GM12878 (cell line): ENCODE data around the gene LRRC75A. TPM values are rescaled to one million over a fixed set of nuclear protein-coding genes. Genes with fewer than 3 reads are reported as not detected.

Source experiments
- ATAC-seq: fragments of 200-7000 bp; cut with Tn5 transposase; 3 replicates; pipeline ENCODE4 v1.9.1; 2020; ENCODE audit warnings: mild to moderate bottlenecking, moderate library complexity
- BruUV-seq: library from RNA; stranded (reverse); fragments of 400-500 nt; replicated peaks from 2 replicates; lab custom pipeline; 2021; lab: Mats Ljungman, UMichigan
- CTCF ChIA-PET: fragments of 300-600 bp; sonication (Branson Sonifier 250); formaldehyde crosslinking; extraction: SDS; loops from one replicate; lab custom pipeline; 2021; ENCODE audit warnings: inconsistent platforms; lab: Yijun Ruan, JAX
- POLR2A ChIA-PET: fragments of 350-600 bp; formaldehyde crosslinking; extraction: SDS; loops from one replicate; lab custom pipeline; 2021; ENCODE audit warnings: inconsistent platforms; lab: Charles Lee
- RAD21 ChIA-PET: fragments of 300-600 bp; sonication (Branson Sonifier 250); formaldehyde crosslinking; loops from one replicate; lab custom pipeline; 2023; ENCODE audit warnings: antibody characterized with exemption; ENCODE audit not compliant: unreplicated experiment; lab: Charles Lee
- SMC1A ChIA-PET: fragments of 300-600 bp; sonication (Branson Sonifier 250); formaldehyde crosslinking; loops from one replicate; lab custom pipeline; 2023; ENCODE audit not compliant: unreplicated experiment, uncharacterized antibody; lab: Charles Lee
- DNase-seq: peaks from one replicate; pipeline ENCODE4 v3.0.0-alpha.2; 2011; ENCODE audit warnings: low read depth, low spot score
- FAIRE-seq: peaks from 3 replicates; lab custom pipeline; 2011; peaks lifted over from hg19 to GRCh38; lab: Jason Lieb, UNC
- H2AFZ ChIP-seq: 2 replicates; pipeline ENCODE4 v1.6.0; 2011; ENCODE audit warnings: low read depth, low read length, control low read depth; ENCODE audit not compliant: control insufficient read depth
- H3K27ac ChIP-seq: 2 replicates; pipeline ENCODE4 v1.5.1; 2011; ENCODE audit warnings: control low read depth; ENCODE audit not compliant: control insufficient read depth, insufficient read depth
- H3K27me3 ChIP-seq, 2 experiments: replicated peaks in 1 of 2; 2 replicates each; pipeline versions ENCODE4 v1.6.0 to v1.6.1; 2011; ENCODE audit warnings: low read length in 1 of 2; ENCODE audit not compliant: control insufficient read depth in 2 of 2, insufficient read depth in 2 of 2
- H3K36me3 ChIP-seq, 2 experiments: 2 replicates each; pipeline ENCODE4 v1.5.1; 2011; ENCODE audit warnings: low read length in 1 of 2; ENCODE audit not compliant: control insufficient read depth in 2 of 2, insufficient read depth in 2 of 2
- H3K4me1 ChIP-seq: 2 replicates; pipeline ENCODE4 v1.6.1; 2011; ENCODE audit warnings: mild to moderate bottlenecking, low read length, moderate library complexity, mixed read lengths; ENCODE audit not compliant: control insufficient read depth, insufficient read depth
- H3K4me2 ChIP-seq: 2 replicates; pipeline ENCODE4 v1.6.0; 2011; ENCODE audit warnings: control low read depth; ENCODE audit not compliant: control insufficient read depth, insufficient read depth
- H3K4me3 ChIP-seq: fragments of 200-600 bp; sonication (generic); 2 replicates; pipeline ENCODE4 v1.5.1; 2016
- H3K79me2 ChIP-seq: 2 replicates; pipeline ENCODE4 v1.6.0; 2011; ENCODE audit warnings: low read length; ENCODE audit not compliant: control insufficient read depth, insufficient read depth
- H3K9ac ChIP-seq: 2 replicates; pipeline ENCODE4 v1.8.0; 2011; ENCODE audit warnings: low read length, control low read depth, mixed read lengths; ENCODE audit not compliant: control insufficient read depth, insufficient read depth
- H3K9me3 ChIP-seq: replicated peaks from 3 replicates; pipeline ENCODE4 v1.5.1; 2011; ENCODE audit warnings: mild to moderate bottlenecking, low read length; ENCODE audit not compliant: control insufficient read depth, insufficient read depth
- H4K20me1 ChIP-seq: 2 replicates; pipeline ENCODE4 v1.6.0; 2011; ENCODE audit not compliant: control insufficient read depth, insufficient read depth
- EGR1 ChIP-seq, 2 experiments: IDR thresholded peaks; 1 replicate in 1 of 2; 2 replicates in 1 of 2; pipeline ENCODE4 v1.6.1; 2011 to 2012; ENCODE audit warnings: low read depth in 2 of 2, low read length in 2 of 2, borderline replicate concordance in 1 of 2, mild to moderate bottlenecking in 1 of 2, moderate library complexity in 1 of 2
- ESRRA ChIP-seq: IDR thresholded peaks from 2 replicates; pipeline ENCODE4 v1.6.1; 2012; ENCODE audit warnings: mild to moderate bottlenecking, low read length, improper control_type of control experiment
- RUNX3 ChIP-seq: IDR thresholded peaks from 2 replicates; pipeline ENCODE4 v1.6.1; 2012; ENCODE audit warnings: low read length, inconsistent platforms
- SMAD5 ChIP-seq: IDR thresholded peaks from 2 replicates; pipeline ENCODE4 v1.6.1; 2016; ENCODE audit warnings: antibody characterized with exemption, low read depth
- SMC3 ChIP-seq: IDR thresholded peaks from 2 replicates; pipeline ENCODE4 v1.6.1; 2011; ENCODE audit warnings: low read length, improper control_type of control experiment, borderline replicate concordance
- ZNF24 ChIP-seq: fragments of 450-650 bp; IDR thresholded peaks from 2 replicates; pipeline ENCODE4 v1.6.1; 2017; ENCODE audit warnings: antibody characterized with exemption, mild to moderate bottlenecking
- WGBS: methylation state at CpG from one replicate; pipeline ENCODE4 v1.1.6; 2016; ENCODE audit warnings: low lambda C conversion rate; ENCODE audit not compliant: insufficient replicate concordance, insufficient coverage; ENCODE audit errors: missing lambda C conversion rate; 5-methylcytosine and 5-hydroxymethylcytosine counted together
- in situ Hi-C: fragments of 300-500 bp; cut with MboI; formaldehyde crosslinking; loops from 9 replicates; pipeline ENCODE4 v1.14.3; 2018; ENCODE audit warnings: mixed read lengths
- intact Hi-C: fragments of 100-400 bp; cut with micrococcal nuclease; formaldehyde crosslinking; loops from one replicate; pipeline ENCODE4 v1.14.2; 2022; ENCODE audit not compliant: unreplicated experiment
- polyA plus RNA-seq, 11 experiments: library from polyadenylated mRNA; depleted of rRNA in 4 of 11; unstranded in 6 of 11; stranded (reverse) in 5 of 11; fragments of >200 nt; fragmentation: Nextera tagmentation in 4 of 11; fragmentation: Illumina TruSeq in 1 of 11; extraction: Ambion mirVana in 4 of 11; extraction: Trizol in 1 of 11; gene quantifications; 1 replicate in 1 of 11; 2 replicates in 10 of 11; pipeline versions ENCODE4 v1.2.1 to v1.2.3, GENCODE V29; 2011 to 2016; ENCODE audit warnings: inconsistent platforms in 2 of 11, missing spikeins in 2 of 11, low read depth in 1 of 11
- total RNA-seq, 4 experiments: library from RNA; depleted of rRNA in 3 of 4; stranded (reverse); fragments of >200 nt in 3 of 4; fragmentation: Illumina TruSeq in 1 of 4; extraction: Trizol in 1 of 4; gene quantifications; 2 replicates each; pipeline versions ENCODE4 v1.2.1 to v1.2.3, GENCODE V29; 2013 to 2021
- TF ChIP-seq, protein P1 (sequence below): IDR thresholded peaks from 2 replicates; pipeline ENCODE4 v1.6.1; 2011; ENCODE audit warnings: mild to moderate bottlenecking, low read depth, low read length, moderate library complexity; ENCODE audit not compliant: insufficient replicate concordance
- TF ChIP-seq, protein P2 (sequence below): fragments of 450-650 bp; IDR thresholded peaks from 2 replicates; pipeline ENCODE4 v1.6.1; 2017; ENCODE audit warnings: mild to moderate bottlenecking
- TF ChIP-seq, protein P3 (sequence below): fragments of 450-650 bp; IDR thresholded peaks from 2 replicates; pipeline ENCODE4 v1.6.1; 2016; ENCODE audit warnings: mild to moderate bottlenecking

Gene LRRC75A
- total and polyA plus RNA-seq, 10 of the 15 experiments (the other 5 are each of a cell fraction or from before 2014, with no cell fraction given), result 0.01 to 1.3 (median 0.09) TPM; not detected in 2

DNA sequence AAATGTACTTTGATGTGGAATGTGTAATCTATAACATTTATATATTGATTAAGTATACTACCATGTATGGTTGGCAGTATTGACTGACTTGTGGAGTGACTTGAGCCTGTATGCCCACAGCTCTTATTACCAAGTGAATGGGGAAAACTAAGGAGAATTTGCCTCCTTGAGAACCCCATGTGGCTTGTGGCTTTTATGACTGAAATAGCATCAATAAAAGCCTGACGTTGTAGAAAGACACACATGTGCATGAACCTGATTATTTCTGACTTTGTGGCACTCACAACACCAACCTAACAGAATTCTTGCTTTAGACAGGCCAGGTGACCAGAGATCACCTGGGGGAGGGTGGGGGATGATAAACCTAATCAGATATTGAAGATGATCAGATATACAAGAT, 2.1 kb upstream of the LRRC75A start:
- SMC1A ChIA-PET, result no interaction called here
- FAIRE-seq (no peak), DNase-seq (no peak), ATAC-seq (no peak)
- Histone ChIP-seq H3K36me3 (no peaks in the 10 kb centered on the region), H3K27me3 (peaks cover 2 to 10% of the 10 kb centered on the region in 2 experiments; a peak in 3 of 4 replicates), H3K9me3 (no peaks in the 10 kb centered on the region), H3K27ac (no peak overlapping the region), H3K4me1 (no peaks in the 10 kb centered on the region), H4K20me1 (no peaks in the 10 kb centered on the region), H3K79me2 (no peaks in the 10 kb centered on the region), H2AFZ (no peak overlapping the region), H3K9ac (no peak overlapping the region), H3K4me3 (no peak overlapping the region), H3K4me2 (no peak overlapping the region)
- RAD21 ChIA-PET, result no interaction called here
- intact Hi-C loops, result no loop called here
- 0% methylated on average over 1 of the region's 1 CpG for WGBS
- no TSS peak for BruUV-seq
- POLR2A ChIA-PET, result no interaction called here
- CTCF ChIA-PET, result no interaction called here
- in situ Hi-C loops, result no loop called here
- no peak for TF ChIP-seq RUNX3
- TF ChIP-seq, protein P1, sequence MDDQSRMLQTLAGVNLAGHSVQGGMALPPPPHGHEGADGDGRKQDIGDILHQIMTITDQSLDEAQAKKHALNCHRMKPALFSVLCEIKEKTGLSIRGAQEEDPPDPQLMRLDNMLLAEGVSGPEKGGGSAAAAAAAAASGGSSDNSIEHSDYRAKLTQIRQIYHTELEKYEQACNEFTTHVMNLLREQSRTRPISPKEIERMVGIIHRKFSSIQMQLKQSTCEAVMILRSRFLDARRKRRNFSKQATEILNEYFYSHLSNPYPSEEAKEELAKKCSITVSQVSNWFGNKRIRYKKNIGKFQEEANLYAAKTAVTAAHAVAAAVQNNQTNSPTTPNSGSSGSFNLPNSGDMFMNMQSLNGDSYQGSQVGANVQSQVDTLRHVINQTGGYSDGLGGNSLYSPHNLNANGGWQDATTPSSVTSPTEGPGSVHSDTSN, result no peak
- TF ChIP-seq, protein P2, sequence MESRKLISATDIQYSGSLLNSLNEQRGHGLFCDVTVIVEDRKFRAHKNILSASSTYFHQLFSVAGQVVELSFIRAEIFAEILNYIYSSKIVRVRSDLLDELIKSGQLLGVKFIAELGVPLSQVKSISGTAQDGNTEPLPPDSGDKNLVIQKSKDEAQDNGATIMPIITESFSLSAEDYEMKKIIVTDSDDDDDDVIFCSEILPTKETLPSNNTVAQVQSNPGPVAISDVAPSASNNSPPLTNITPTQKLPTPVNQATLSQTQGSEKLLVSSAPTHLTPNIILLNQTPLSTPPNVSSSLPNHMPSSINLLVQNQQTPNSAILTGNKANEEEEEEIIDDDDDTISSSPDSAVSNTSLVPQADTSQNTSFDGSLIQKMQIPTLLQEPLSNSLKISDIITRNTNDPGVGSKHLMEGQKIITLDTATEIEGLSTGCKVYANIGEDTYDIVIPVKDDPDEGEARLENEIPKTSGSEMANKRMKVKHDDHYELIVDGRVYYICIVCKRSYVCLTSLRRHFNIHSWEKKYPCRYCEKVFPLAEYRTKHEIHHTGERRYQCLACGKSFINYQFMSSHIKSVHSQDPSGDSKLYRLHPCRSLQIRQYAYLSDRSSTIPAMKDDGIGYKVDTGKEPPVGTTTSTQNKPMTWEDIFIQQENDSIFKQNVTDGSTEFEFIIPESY, result no peak
- TF ChIP-seq SMC3, result no peak
- TF ChIP-seq, protein P3, sequence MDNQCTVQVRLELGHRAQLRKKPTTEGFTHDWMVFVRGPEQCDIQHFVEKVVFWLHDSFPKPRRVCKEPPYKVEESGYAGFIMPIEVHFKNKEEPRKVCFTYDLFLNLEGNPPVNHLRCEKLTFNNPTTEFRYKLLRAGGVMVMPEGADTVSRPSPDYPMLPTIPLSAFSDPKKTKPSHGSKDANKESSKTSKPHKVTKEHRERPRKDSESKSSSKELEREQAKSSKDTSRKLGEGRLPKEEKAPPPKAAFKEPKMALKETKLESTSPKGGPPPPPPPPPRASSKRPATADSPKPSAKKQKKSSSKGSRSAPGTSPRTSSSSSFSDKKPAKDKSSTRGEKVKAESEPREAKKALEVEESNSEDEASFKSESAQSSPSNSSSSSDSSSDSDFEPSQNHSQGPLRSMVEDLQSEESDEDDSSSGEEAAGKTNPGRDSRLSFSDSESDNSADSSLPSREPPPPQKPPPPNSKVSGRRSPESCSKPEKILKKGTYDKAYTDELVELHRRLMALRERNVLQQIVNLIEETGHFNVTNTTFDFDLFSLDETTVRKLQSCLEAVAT, result no peak
- TF ChIP-seq EGR1 (IDR thresholded peaks at IDR 0.05; ENCODE audit: borderline replicate concordance in 1 of 2, low read depth in 2 of 2, low read length in 2 of 2), result no peak
- no peak for TF ChIP-seq ESRRA
- TF ChIP-seq ZNF24, result no peak
- TF ChIP-seq SMAD5, result no peak
